ENCODE results near the gene SYT2.
"Not testable (repeated sequence)": the region's sequence is repeated elsewhere in the genome, so short reads cannot be mapped to it uniquely, and the experiment has no call there.

SYT2 gene

DNA sequence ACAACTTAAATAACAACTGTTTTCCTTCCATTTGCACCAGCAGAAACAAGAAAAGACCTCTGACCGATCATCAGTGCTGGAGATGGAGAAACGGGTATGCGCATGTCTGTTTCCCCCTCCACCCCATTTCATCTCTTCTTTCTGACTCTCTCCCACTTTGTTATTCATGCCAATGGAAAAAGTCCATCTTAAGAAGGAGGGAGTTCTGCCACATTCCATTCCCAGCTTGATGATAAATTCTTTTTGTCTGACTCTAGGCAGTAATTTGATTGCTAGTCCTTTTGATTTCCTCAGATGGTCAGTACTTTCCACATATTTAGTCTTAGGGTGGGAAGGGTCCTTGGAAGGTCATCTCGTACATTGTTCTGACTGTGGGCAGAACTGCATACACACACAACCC, 142.5 kb downstream of the SYT2 start:
- DNase-seq: no peak

DNA sequence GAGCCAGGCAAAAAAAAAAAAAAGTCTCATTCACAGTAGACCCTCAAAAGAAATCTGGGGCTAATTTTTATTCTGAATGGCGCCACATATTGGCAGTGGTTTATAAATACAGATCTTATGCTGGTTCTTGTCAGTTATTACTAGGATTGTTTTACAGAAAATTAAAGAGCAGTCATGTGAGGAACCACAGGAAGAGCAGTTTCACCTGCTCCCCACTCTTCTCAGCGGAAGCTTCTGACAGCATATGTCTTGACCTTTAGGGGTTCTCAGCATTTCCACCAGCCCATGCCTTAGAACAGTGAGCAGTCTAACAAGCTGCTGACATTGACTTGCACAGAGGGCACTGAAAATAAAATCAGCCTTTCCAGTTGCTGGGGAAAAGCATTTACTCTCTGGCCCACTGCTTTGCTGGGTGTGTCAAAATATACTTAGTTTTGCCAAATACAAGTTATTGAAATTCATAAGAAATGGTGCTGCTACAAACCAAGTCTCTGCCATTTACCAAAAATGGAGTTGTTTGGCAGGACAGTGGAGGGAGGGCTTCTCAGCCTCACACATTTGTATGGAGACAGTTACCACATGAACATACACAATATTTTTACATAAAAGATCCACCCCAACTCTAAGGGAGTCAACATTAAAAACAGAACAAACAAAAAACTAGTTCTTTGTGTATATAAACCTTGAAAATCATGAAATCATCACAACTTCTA, 144.2 kb downstream of the SYT2 start:
- DNase-seq: no peak

DNA sequence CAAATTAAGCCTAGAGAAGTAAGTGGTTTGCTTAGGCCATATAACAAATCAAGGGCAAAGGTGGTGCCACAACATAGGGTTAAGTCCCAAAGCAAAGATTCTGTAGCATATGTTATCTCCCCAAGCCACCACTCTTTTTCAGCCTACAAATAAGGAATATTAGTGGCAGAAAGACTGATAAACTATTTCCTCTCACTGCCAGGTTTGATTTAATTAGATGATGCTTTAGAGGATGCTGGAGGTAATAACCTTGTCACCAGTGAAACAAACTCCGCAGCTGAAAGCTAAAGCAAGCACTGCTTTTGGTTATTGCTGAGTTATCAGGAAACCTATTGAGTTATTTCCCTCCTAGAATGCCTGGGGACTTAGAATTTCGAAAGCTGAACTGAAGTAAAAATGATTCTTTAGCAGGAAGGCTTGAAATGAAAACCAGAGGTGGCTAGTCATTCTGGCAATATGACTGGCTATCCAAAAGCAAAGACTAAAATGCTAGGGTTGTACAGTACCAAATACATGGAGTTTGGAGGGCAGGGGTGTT, 145.2 kb downstream of the SYT2 start:
- no peak for DNase-seq

DNA sequence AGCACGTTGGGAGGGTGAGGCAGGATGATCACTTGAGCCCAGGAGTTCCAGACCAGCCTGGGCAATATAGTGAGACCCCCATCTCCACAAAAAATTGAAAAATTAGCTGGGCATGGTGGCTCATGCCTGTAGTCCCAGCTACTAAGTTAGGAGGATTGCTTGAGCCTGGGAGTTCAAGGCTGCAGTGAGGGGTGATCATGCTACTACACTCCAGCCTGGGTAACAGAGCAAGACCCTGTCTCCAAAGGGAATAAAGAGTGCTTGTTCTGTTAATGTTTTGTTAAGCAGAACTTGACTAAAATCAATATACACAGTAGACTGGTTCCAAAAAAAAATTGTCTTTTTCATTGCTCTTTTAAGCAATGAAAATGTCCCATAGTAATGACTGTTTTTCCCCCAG, 146.4 kb downstream of the SYT2 start:
- no peak for DNase-seq

DNA sequence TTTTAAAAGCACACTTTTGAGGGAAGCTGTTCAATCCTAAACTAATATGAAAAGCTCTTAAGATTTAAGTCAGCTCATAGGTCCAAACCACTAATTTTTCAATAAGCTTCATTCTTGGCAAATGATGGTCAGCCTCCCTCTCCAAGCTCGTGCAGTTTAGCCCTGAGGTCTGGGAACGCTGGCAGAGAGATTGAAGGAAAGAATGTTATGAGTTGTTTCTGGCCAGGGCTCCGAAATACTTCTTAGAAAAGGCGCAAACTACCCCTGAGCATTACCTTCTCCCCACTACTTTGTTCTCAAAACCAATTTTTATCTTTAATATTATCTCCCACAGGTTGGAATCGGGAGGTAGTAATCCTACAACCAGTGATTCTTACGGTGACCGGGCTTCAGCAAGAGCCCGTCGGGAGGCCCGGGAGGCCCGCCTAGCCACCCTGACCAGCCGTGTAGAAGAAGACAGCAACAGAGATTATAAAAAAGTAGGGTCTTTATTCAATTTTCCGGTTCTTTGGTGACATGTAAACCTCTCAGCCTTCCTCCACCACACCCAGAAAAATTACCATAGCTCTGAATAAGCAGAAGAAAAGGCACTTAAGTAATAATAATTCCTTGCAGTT, 147.7 kb downstream of the SYT2 start:
- DNase-seq: no peak

DNA sequence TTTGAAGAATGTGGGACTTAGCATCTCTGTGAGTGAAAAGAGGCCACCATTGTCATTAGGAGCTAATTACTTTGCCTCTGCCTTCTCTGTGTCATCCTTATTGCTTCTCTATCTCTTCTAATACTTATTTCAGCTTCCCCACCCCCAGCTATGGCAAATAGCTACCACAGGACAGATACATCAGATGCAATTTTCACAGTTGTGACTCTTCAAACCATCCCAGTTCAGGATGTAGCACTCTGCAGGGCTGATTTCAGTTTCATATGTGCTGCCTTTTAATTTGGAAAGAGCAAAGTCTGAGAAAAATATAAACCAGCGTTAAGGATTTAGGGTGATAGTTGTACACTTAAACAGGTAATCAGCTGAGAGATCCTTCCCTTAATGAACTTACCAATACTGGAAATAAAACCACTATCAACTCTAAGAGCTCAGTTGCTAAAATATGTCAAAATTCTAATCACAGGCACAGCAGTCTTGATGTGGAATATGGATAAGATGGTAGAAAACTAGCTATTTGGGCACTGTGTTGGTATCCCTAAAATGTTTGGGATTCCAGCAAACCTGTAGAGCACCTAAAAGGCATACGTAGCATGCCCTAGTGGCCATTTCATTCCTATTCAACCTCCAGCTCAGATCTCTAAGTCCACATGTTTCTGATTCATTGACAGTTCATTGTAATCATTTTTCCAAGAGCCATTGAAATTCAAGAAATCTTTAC, 148.4 kb downstream of the SYT2 start:
- DNase-seq: no peak

DNA sequence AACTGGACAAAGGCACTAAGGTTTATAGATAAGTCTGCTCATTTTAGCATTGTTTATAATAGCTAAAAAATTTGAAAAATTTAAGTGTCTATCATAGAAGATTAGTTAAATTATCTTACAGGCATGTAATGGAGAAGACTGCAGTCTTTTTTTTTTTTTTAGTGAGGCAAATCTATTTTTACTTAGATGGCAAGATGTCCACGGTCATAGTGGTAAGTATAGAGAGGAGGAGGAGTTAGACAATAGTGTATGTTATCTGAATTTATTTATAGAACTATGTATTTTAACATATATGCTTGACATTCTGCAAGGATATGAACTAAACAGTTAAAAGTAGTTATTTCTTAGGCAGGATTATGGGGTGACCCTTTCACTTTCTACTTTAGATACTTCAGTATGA, 149.0 kb downstream of the SYT2 start:
- DNase-seq: no peak

DNA sequence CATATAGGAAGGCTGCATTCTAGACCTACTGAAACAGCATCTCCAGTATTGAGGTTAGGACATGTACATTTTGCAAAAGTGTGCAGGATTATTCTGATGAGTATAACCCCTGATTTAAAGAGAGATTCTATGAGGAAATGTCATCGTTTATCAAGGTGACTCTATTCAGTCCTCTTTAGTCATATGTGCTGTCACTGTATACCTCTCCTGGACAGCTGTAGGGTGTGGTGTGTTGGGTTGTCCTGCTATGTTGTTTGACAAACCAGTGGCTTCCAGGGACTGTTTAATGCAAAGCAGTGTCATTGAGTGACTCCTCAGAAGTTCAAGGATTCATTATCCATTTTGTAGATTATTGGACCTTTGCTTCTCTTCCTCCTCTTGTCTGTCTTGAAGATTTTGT, 152.6 kb downstream of the SYT2 start:
- DNase-seq: not testable (repeated sequence)

DNA sequence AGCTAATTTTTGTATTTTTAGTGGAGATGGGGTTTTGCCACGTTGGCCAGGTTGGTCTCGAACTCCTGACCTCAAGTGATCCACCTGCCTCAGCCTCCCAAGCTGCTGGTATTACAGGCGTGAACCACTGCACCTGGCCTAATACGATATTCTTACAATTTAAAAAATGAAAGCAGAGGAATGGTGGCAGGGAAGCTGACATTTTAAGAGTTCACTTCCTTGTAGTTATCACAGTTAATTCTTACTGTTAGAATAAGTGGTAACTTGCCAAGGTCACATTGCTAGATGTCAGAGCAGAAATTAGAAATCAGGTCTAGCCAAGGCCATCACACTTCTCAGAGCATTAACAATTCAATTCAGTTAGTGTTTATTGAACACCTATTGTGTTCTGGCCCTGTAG, 154.2 kb downstream of the SYT2 start:
- not testable (repeated sequence) for DNase-seq

DNA sequence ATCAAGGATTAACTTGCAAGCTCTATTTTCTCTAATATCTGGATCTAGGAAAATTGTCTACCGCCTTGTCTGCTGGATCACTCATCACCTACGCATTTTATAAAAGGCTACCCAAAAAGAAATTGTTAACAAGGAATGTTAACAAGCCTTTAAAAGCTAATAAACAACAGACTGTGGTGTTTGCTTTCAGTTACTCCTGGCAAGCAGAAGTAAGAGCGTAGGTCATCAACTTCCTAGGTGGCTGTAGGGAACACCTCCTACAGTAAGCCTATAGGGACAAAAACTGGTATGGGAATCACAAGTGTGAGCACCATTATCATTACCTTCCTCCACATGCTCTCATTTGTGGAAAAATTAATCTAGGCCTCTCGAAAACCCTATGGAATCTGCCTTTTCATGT, 155.6 kb downstream of the SYT2 start:
- not testable (repeated sequence) for DNase-seq

DNA sequence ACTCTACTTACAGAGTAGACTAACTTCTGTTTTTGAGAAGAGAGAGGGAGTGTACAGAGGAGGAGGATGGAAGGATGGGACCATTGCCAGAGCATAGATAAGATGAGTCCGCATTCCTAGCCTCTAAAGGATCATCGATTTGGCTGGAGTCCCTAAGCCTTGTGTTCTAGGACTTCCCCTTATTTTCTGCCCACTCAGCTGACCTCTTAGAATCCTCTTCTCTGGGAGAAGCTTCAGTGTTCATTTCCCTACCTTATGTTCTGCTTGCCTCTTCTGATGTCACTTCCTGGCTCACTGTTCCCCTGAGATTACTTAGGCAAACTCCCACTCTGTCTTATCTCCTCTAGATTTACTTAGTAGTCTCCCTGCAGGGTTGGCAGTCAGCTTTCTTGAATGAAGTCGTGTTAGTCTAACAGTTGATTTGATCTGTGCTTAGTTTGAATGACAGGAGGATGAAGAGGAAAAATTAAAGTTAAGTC, 156.7 kb downstream of the SYT2 start:
- no peak for DNase-seq

DNA sequence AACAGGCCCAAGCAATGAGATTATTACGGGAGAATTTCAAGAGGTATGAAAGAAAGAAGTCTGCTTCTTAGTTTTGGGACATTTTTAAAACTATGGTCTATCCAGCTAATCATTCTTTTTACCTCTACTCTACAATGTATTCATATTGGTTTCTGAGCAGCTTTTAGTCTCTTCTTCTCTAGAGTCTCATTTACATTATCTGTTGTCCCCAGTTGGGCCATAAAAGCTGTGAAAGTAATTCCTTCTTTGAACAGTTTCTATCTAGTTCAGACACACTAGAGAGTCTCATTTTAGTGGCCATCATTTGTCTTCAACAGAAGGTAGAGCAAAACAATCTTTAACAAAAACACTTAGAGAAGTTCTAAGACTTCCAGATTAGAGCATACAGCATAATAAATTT, 157.2 kb downstream of the SYT2 start:
- DNase-seq: not testable (repeated sequence)

DNA sequence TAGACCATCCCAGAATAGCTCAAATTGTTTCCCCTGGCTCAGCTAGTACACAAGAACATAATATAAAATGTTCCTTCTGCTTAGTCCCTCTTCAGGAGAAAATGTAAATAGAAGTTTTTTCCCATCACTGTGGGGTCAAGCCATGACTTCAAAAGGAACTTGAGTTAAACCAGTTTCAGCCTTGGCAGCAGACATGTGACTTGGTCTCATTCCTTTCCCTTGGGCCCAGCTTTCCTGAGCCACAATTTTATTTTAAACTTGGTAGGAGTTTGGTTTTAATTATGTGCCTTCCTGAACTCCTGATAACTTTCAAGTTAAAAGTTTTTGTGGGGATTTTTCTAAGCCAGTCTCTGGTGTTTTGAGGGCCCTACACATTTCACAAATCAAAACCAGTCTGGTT, 157.6 kb downstream of the SYT2 start:
- not testable (repeated sequence) for DNase-seq

DNA sequence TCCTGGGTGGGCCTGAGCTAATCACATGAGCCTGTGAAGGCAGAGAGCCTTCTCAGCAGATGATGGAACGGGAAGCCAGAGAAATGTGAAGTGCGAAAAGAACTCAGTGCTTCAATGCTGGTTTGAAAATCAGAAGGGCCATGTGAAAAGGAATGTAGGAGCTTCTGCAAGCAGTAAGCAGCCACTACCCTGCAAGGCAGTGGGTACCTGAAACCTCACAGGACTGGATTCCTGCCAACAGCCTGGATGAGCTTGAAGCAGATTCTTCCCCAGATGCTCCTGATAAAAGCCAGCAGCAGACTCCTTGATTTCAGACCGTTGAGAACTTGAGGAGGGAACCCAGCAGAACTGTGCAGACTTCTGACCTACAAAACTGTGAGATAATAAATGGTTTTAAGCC, 158.6 kb downstream of the SYT2 start:
- DNase-seq: no peak

DNA sequence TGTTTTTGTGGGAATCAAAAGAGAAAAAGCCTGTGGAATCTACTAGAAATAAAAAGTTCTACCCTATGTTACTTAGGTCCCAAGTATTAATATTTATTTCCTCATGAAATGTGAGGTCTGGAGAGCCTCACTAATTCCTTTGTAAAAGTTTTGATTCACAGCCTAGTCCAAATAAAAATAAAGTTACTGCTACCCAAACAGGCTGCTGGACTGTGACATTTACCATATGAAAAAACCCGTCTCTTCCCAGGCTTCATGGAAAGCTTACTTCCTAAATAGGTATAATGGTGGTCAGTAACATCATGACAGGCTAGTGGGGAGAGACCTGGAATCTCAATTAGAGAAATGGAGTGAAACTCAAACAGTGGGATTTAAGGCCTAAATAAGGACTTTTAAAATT, 160.2 kb downstream of the SYT2 start:
- DNase-seq: not testable (repeated sequence)

DNA sequence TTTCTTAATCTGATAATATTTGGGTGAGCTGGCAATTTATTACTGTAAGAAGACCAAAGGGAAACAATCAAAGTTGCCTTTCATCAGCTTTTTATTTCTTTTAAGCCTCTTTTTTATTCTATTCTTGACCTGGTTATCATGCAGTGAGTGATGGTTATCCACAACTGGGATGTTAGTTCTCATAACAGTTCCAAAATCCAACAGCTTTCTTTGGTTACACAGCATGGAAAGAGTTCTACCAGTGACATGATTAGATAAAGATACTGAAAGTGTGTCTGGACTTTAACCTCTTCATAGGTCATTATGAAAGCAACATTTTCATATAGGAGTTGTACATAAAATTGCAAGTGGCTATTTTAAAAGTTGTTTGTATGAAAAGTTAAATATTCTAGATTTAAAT, 163.0 kb downstream of the SYT2 start:
- DNase-seq: no peak

DNA sequence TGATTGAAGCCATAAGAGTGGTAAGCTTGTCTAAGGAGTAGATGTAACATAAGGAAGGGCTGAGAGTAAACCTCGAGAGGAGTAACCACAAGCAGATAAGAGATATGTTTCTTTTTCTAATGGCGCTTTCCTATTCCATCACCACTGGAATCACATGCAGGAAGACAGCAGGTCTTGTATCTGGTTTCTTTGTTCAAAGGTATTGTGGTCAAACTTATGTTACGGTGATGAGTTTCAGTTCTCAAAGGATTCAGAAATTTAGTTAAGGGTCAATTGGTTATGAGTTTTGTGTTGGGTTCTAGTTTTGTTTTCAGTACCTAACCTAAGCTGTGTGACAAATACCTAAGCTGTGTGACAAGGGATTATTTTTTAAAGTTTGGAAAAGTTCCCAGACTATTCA, 163.5 kb downstream of the SYT2 start:
- DNase-seq: not testable (repeated sequence)

DNA sequence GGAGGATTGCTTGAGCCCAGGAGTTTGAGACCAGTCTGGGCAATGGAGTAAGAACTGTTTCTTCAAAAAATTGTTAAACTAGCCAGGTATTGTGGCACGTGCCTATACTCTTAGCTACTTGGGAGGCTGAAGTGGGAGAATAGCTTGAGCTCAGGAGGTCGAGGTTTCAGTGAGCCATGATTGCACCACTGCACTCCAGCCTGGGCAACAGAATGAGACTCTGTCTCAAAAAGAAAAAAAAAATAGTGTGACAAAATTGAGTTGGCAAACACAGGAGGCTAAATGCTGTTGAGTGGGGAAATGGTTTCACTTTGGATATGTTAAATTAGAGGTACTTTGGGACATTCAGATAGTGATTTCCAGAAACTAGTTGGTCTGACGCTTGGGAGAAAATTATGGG, 163.9 kb downstream of the SYT2 start:
- DNase-seq: not testable (repeated sequence)

DNA sequence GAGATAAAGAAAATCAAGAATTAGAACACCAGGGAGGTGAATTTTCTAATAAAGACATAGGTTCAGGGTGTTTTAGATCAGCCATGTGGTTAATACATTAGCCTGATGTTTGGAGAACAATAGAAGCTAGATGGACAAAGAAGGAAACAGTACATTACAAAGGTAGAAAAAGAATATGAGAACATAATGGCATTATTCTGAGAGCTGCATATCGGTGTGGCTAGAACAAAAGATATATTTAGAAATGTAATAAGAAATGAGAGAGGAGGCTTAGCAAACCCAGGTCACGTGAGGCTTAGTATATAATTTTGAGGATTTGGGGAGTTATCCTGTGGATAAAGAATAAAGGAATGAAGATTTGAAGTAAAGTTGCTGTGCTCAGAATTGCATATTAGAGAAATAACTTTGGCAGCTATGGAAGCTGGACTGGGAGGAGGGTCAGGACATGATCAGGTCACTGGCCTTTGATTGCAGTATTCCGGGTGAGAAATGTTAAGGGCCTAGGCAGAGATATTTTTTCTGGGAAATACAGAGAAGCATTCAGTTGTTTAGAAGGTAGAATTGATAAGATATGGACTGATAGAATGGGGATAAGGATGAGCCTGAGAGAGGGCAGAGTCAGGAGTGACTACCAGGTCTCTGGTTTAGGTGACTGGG, 164.5 kb downstream of the SYT2 start:
- DNase-seq: not testable (repeated sequence)

DNA sequence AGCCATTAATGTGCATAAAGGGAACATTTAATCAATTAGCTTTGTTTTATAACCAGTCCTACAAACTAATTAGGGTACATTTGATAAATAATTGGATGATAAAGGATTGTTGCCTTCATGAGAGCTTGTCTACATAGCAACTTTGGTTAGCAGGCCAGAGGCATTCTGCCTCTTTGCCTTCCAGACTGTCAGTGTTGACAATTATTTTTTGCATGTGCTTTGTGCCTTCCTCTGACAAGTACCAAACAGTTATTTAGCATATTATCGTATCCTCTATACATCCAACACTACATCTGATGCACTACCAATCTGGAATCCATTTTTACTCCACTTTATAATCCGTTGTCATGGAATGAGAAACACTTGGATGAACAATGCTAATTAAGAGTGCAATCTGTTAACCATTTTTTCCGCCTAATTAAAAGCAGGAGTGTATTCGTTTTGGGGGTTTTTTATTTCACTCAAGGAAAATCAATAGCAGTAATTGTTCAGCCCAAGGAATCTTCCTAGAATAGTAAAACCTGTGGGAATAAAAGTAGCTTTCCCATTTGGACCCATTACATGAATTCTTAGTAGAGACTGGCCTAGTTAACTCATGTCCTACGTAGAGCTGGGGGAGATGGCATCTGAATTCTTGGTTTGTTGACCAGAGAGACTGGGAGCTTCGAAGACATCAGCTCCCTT, 165.3 kb downstream of the SYT2 start:
- not testable (repeated sequence) for DNase-seq

DNA sequence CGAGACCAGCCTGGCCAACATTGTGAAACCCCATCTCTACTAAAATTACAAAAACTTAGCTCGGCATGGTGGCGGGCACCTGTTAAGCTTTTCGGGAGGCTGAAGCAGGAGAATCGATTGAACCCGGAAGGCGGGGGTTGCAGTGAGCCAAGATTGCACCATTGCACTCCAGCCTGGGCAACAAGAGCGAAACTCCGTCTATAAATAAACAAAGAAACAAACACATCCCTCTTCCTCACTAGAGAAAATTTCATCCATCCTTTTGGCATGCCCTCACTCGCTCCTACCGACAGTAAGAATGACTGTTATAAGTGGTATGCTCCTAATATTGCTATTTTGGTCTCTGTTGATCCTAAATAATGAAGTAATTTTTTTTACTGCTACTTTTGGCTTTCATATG, 166.7 kb downstream of the SYT2 start:
- DNase-seq: not testable (repeated sequence)

DNA sequence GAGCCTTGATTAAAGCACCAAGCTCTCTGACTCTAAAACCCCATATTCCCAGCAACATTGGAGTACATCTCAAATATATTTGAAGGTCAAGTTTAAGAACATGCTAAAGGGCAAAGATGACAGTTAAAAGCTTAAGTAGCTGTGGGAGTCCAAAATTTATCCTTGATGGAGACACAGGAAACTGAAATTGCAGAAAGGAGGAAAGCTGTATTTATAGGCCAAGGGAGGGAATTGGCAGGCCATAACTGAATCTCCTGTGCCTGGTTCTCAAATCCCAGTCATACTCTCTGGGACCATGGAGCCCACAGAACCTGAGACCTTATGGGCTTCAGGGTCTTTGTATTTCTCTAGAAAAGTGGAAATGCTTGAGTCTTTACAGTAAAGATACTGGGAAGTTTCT, 167.8 kb downstream of the SYT2 start:
- DNase-seq: not testable (repeated sequence)

DNA sequence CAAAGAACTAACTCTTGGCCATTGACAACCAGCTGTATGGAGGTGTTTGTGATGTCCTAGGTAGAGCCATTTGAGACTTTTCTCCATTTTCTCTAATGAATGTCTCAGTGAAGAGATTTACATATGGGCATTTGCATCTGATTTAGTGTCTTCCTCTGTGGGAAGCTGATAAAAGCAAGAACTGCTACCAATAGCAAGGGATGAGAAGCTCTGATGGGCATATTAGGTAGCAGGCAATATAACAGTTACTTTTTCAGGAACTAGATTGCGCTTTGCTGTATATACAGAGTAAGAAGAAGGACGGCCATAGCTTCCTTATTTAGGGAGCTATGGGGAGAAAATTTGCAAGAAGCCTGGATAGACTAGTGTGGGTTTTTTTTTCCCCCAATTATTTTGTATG, 169.4 kb downstream of the SYT2 start:
- not testable (repeated sequence) for DNase-seq
